Heart left ventricle (tissue), 16 donors: ENCODE measurements around the gene PMEPA1. TPM values are rescaled to one million over a fixed set of nuclear protein-coding genes. Genes with fewer than 3 reads are reported as not detected.

Source experiments
- ATAC-seq, 4 donors: fragments of 200-7000 bp; cut with Tn5 transposase; one replicate each; pipeline ENCODE4 v1.9.1; 2020 to 2022; ENCODE audit warnings: moderate library complexity in 4 of 4, mild to moderate bottlenecking in 3 of 4, moderate number of reproducible peaks in 1 of 4
- DNase-seq, 5 donors: peaks; one replicate each; pipeline ENCODE4 v3.0.0-alpha.2; 2020
- H3K27ac ChIP-seq, 12 donors: fragments of 200-600 bp; sonication (generic) in 4 of 12; one replicate each; pipeline versions ENCODE4 v1.5.0 to v1.8.0; 2016 to 2022; ENCODE audit warnings: mild to moderate bottlenecking in 2 of 12
- H3K27me3 ChIP-seq, 9 donors: fragments of 200-600 bp; sonication (generic) in 2 of 9; one replicate each; pipeline versions ENCODE4 v1.5.1 to v1.8.0; 2016 to 2022; ENCODE audit warnings: mild to moderate bottlenecking in 3 of 9
- H3K36me3 ChIP-seq, 9 donors: fragments of 200-600 bp; sonication (generic) in 2 of 9; one replicate each; pipeline versions ENCODE4 v1.5.0 to v1.8.0; 2018 to 2022; ENCODE audit warnings: mild to moderate bottlenecking in 2 of 9
- H3K4me1 ChIP-seq, 12 donors: fragments of 200-600 bp; sonication (generic) in 4 of 12; one replicate each; pipeline versions ENCODE4 v1.5.0 to v1.8.0; 2016 to 2022; ENCODE audit warnings: mild to moderate bottlenecking in 3 of 12
- H3K4me3 ChIP-seq, 12 donors: fragments of 200-600 bp; sonication (generic) in 4 of 12; one replicate each; pipeline versions ENCODE4 v1.5.0 to v1.8.0; 2017 to 2022; ENCODE audit warnings: mild to moderate bottlenecking in 9 of 12, moderate library complexity in 4 of 12
- H3K9me3 ChIP-seq, 12 donors: fragments of 200-600 bp; sonication (generic) in 4 of 12; one replicate each; pipeline versions ENCODE4 v1.5.0 to v1.8.0; 2016 to 2022; ENCODE audit warnings: mild to moderate bottlenecking in 1 of 12
- POLR2A ChIP-seq, 2 donors: fragments of 450-650 bp; IDR thresholded peaks; one replicate each; pipeline ENCODE4 v1.6.1; 2017; ENCODE audit warnings: antibody characterized with exemption in 2 of 2, mild to moderate bottlenecking in 2 of 2, moderate library complexity in 2 of 2
- WGBS, 4 donors: extraction: QIAGEN DNeasy Blood & Tissue Kit in 2 of 4; methylation state at CpG; one replicate each; pipeline versions ENCODE4 v1.1.5 to v1.1.7; 2013 to 2018; 5-methylcytosine and 5-hydroxymethylcytosine counted together
- intact Hi-C, 10 donors: fragments of 100-400 bp; cut with DNase I; formaldehyde crosslinking; loops; one replicate each; pipeline versions ENCODE4 v1.11.1 to v1.14.2; 2022
- polyA plus RNA-seq, 2 donors: library from polyadenylated mRNA; stranded (reverse); fragments of 200-250 nt; gene quantifications; one replicate each; pipeline ENCODE4 v1.2.3, GENCODE V29; 2013
- total RNA-seq, 9 donors: library from RNA; depleted of rRNA in 2 of 9; stranded (reverse); fragments of >200 nt in 2 of 9; fragmentation: NEBNext Ultra II Directional in 3 of 9; extraction: Animal tissue kit (Norgen Biotek cat#: 25700) in 3 of 9; gene quantifications; one replicate each; pipeline versions ENCODE4 v1.1.0 to v1.2.4, GENCODE V29; 2016 to 2023
- TF ChIP-seq, protein P1 (sequence below), 12 donors: fragments of 200-600 bp; sonication (generic) in 4 of 12; IDR thresholded peaks; one replicate each; pipeline versions ENCODE4 v1.5.0 to v1.8.0; 2018 to 2022; ENCODE audit warnings: antibody characterized with exemption in 12 of 12, mild to moderate bottlenecking in 5 of 12
- donor health status: ischemic (EF 13 %, LVEDD 7.1; RV severe dilation, severe dysfunction).
- donor health status: healthy with polysubstance abuse.
- donor health status: DM: no; HTN: yes; CAD: no.
- donor health status: DM: no; HTN: no; CAD: no.
- donor health status: ischemic (EF 25% LVEDD 6.9; RV normal size, moderate dysfunction).
- donor health status: ischemic (EF 25% LVEDD 5.7; RV mildly dilated, moderate dysfunction).
- donor health status: healthy.
- donor health status: DM: yes; HTN: yes; CAD: no.
- donor health status: ischemic (EF 35%, LVEDD 5.7; RV mildly dilated, moderate dysfunction).
- donor health status: nonischemic (EF 11% LVEDD 7.7; RV severe dilation, severe dysfunction).
- donor health status: DM: yes; HTN: yes; CAD: no.
- donor health status: PGD.
- donor health status: ischemic (EF 29% LVEDD 5.4; RV normal size, mild dysfunction).
- donor health status: nonischemic (EF 23%, LVEDD 6.1; RV moderate dilation, normal function).

Gene PMEPA1
- total and polyA plus RNA-seq, 11 donors: 12.6 to 115 (median 30.0) TPM

DNA sequence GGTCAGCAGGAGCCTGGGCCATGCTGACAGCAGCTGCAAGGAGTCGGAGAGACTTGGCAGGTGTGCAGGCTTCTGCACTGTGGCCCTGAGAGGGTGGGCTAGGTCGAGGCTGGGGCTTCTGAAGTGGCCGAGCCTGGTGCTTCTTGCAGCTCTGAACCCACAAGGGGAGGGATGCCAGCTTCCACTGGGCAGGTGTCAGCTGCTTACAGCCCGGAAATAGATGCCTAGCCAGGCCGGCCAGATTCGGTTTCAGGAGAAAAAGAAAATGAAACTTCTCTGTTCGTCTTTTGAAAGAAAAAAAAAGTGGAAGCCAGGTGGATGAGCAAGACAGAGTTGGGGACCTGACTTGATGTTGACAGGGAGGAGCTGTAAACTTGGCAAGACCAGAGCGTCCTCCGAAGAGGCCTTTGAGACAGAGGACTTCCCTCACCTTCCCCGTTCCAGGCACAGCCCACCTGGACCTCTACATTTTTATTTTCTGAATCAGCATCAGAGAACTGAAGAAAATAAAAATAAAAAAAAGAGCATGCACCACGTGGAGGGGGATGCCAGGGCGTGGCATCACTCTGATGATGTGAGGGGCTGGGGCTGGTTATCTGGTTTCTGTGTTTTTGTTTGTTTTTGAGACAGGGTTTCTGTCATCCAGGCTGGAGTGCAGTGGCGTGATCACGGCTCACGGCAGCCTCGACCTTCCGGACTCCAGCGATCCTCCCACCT lies 89.4 kb downstream of the PMEPA1 start, which contains the start of gene ZBP1:
ZBP1 (minus strand) TSS at position 153 of the 717 bp plus-strand sequence; CDS start at position 22, 131 bp downstream.
- Histone ChIP-seq H3K36me3 (no peaks in the 10 kb centered on the region), H3K27ac (peak within 1 kb of the TSS in 3 of 12 donors; percentile 15 to 84 (median 37)), H3K4me1 (peaks cover 0 to 39% (median 0%) of the 10 kb centered on the region in 12 donors), H3K27me3 (peaks cover 0 to 21% (median 0%) of the 10 kb centered on the region in 9 donors), H3K4me3 (peak within 1 kb of the TSS in 4 of 12 donors; percentile 9 to 53 (median 26)), H3K9me3 (peaks cover 0 to 14% (median 4%) of the 10 kb centered on the region in 12 donors)
- 63 to 73% (median 70%) methylated on average over 18 of the region's 18 CpGs for WGBS, 4 donors
- DNase-seq: peak in 1 of 5 donors; percentile 23
- TF ChIP-seq POLR2A (IDR thresholded peaks at IDR 0.05): no peak
- TF ChIP-seq, protein P1, sequence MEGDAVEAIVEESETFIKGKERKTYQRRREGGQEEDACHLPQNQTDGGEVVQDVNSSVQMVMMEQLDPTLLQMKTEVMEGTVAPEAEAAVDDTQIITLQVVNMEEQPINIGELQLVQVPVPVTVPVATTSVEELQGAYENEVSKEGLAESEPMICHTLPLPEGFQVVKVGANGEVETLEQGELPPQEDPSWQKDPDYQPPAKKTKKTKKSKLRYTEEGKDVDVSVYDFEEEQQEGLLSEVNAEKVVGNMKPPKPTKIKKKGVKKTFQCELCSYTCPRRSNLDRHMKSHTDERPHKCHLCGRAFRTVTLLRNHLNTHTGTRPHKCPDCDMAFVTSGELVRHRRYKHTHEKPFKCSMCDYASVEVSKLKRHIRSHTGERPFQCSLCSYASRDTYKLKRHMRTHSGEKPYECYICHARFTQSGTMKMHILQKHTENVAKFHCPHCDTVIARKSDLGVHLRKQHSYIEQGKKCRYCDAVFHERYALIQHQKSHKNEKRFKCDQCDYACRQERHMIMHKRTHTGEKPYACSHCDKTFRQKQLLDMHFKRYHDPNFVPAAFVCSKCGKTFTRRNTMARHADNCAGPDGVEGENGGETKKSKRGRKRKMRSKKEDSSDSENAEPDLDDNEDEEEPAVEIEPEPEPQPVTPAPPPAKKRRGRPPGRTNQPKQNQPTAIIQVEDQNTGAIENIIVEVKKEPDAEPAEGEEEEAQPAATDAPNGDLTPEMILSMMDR (IDR thresholded peaks at IDR 0.05): no peak
- intact Hi-C loops: loop anchor here in 1 of 10 donors (10.0 kb wide), 1 partner anchor 564 kb away; no protein-coding TSS in a partner anchor
- peak in 1 of 4 donors; percentile 16 for ATAC-seq

DNA sequence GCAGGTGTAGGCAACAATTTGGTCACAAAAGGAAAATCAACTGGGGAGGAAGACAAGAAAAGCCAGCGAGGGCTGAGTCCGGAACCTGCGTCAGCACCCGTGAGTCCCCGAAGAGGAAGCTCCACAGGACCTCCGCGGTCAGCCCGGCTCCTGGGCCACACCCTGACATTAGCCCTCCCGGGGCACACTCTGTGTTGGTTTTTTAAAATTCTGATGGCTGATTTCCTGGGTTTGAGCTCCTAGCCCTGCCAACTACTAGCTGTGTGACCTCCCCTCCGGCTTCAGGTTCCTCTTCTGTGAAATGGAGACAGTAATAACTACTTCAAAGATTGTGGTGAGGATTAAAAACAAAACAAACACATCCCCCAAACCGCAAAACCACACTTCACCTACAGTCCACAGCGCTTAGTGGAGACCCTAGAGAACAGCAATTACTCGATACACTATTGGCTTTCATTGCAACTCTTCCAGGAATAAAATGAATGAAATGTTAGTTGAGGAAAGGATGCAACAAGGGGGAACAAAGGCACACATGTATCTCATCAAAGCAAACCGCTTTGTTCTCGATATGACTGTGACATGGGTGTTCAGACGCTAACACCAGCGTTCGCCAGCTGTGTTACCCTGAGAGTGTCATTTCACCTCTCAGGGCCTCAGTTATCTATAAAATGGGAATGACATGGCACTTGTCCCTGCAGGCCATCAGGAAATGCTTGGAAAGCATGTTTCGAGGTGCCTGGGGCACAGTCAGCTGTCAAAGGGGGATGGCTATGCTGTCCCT lies 90.6 kb downstream of the PMEPA1 start:
- WGBS, 4 donors: 60 to 70% (median 65%) methylated on average over 19 of the region's 19 CpGs
- H3K27ac ChIP-seq: peak overlapping the region in 2 of 12 donors; percentile 46 to 84
- DNase-seq (peak in 3 of 5 donors; percentile 59 to 65 (median 62)), ATAC-seq (peak in 3 of 4 donors; percentile 33 to 90 (median 62))
- H3K9me3 ChIP-seq: peaks cover 0 to 5% (median 0%) of the 10 kb centered on the region in 12 donors
- H3K36me3 ChIP-seq: peaks cover 0 to 6% (median 0%) of the 10 kb centered on the region in 9 donors
- TF ChIP-seq, protein P1 (IDR thresholded peaks at IDR 0.05): no peak
- TF ChIP-seq POLR2A (IDR thresholded peaks at IDR 0.05): no peak
- peaks cover 0 to 39% (median 0%) of the 10 kb centered on the region in 12 donors for H3K4me1 ChIP-seq
- peaks cover 0 to 27% (median 0%) of the 10 kb centered on the region in 9 donors for H3K27me3 ChIP-seq
- intact Hi-C loops: no loop called here
- peak overlapping the region in 3 of 12 donors; percentile 13 to 53 (median 38) for H3K4me3 ChIP-seq

DNA sequence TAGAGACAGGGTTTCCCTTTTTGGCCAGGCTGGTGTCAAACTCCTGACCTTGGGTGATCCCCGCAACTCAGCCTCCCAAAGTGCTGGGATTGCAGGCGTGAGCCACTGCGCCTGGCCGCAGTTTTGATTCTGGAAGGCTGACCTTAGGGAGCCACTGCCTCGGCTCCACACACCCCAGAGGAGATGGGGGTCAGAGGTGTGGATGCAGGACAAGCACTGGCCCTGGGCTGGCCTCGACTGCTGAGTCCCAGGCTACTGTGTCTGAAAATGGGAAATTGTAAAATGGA lies 91.1 kb downstream of the PMEPA1 start:
- peak overlapping the region in 2 of 12 donors; percentile 46 to 84 for H3K27ac ChIP-seq
- intact Hi-C loops: no loop called here
- peaks cover 0 to 27% (median 0%) of the 10 kb centered on the region in 9 donors for H3K27me3 ChIP-seq
- ATAC-seq (no peak), DNase-seq (no peak)
- peaks cover 0 to 39% (median 0%) of the 10 kb centered on the region in 12 donors for H3K4me1 ChIP-seq
- peaks cover 0 to 6% (median 0%) of the 10 kb centered on the region in 9 donors for H3K36me3 ChIP-seq
- peak overlapping the region in 1 of 12 donors; percentile 53 for H3K4me3 ChIP-seq
- H3K9me3 ChIP-seq: peaks cover 0 to 3% (median 0%) of the 10 kb centered on the region in 12 donors
- no peak for TF ChIP-seq POLR2A (IDR thresholded peaks at IDR 0.05)
- 66 to 77% (median 75%) methylated on average over 6 of the region's 6 CpGs for WGBS, 4 donors

DNA sequence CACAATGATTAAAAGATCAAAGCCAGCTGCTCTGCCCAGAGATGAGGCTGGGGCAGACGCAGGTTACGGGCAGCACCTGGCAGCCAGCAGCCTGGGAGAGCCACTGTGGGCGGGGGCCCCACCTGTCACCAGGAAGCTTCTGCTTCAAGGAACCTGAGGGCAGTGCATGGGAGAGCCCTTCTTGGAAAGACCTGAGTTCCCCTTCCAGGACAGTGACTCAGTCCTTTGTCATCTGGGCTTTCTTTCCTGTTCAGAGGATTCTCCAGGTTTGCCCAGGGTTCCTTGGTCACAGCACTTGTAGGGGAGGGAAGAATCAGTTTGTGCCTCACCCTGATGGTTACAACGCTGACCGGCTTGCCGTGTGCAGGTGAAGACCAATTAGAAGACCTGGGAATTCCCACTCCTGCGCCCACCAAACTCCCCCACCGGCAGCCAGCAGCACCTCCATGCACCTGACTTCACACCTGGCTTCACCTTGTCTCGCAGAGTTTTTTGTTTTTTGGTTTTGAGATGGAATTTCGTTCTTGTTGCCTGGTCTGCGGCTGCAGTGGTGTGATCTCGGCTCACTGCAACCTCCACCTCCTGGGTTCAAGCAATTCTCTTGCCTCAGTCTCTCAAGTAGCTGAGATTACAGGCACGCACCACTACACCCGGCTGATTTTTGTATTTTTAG lies 91.6 kb downstream of the PMEPA1 start:
- WGBS, 4 donors: 78 to 82% (median 82%) methylated on average over 14 of the region's 14 CpGs
- no peak for TF ChIP-seq POLR2A (IDR thresholded peaks at IDR 0.05)
- TF ChIP-seq, protein P1 (IDR thresholded peaks at IDR 0.05): no peak
- intact Hi-C loops: no loop called here
- Histone ChIP-seq H3K27me3 (peaks cover 0 to 26% (median 0%) of the 10 kb centered on the region in 9 donors), H3K27ac (peak overlapping the region in 2 of 12 donors; percentile 46 to 84), H3K36me3 (peaks cover 0 to 6% (median 0%) of the 10 kb centered on the region in 9 donors), H3K4me3 (peak overlapping the region in 1 of 12 donors; percentile 53), H3K9me3 (no peaks in the 10 kb centered on the region), H3K4me1 (peaks cover 0 to 39% (median 0%) of the 10 kb centered on the region in 12 donors)
- ATAC-seq (no peak), DNase-seq (no peak)
